AML-193 (cell line): ENCODE measurements around the gene VN1R4.
"Not testable (repeated sequence)": the region's sequence is repeated elsewhere in the genome, so short reads cannot be mapped to it uniquely, and the experiment has no call there.

Source experiments
- DNase-seq, 2 experiments: peaks; one replicate each; lab custom pipeline; 2025; lab: John Stamatoyannopoulos, UW

The VN1R4 gene, protein sequence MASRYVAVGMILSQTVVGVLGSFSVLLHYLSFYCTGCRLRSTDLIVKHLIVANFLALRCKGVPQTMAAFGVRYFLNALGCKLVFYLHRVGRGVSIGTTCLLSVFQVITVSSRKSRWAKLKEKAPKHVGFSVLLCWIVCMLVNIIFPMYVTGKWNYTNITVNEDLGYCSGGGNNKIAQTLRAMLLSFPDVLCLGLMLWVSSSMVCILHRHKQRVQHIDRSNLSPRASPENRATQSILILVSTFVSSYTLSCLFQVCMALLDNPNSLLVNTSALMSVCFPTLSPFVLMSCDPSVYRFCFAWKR

GRCh38 chr19:53267623-53268022, at the start of gene VN1R4:
VN1R4 (minus strand) TSS chr19:53267723; CDS start chr19:53267665, 58 bp downstream.
- DNase-seq: not testable (repeated sequence)

GRCh38 chr19:53311897-53312296, 44.4 kb upstream of the VN1R4 start:
- DNase-seq: no peak

DNA sequence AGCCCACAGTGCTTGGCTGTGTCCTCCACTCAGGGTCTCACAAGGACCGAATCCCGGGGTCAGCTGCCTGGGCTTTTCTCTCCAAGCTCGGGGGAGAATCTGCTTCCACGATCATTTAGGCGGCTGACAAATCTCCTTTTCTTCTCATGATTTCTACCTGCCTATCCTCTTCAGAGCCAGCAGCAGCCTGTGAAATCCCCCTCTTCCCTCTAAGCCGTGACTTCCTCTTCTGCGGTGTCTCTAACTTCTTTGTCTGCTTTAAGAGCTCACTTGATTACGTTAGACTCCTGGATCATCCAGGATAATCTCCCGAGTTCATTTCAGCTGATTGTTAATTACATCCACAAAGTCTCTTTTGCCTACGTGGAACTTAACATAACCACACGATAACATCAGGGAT, 43.5 kb upstream of the VN1R4 start:
- no peak for DNase-seq

DNA sequence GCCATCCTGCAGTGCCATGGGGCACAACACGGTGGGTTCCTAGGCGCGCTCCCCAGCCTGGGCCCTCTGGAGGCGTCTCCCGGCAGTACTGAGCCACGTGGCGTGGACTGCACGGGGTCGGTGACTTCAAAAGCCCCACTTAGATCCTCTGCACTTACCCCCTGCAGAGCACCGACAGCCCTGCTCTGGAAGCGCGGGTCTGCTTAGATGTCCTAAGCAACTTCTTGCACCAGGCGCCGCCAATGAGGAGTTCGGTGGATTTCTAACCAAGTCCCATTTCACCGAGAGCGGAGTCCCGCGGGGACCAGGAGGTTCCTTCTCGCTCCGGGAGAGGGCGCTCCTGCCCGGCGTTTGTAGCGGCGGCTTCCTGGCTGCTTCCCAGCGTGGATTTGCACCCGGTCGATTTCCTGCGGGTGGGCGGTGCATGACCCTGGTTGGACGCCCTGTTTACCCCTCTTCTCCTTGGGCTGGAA, 40.9 kb upstream of the VN1R4 start:
- DNase-seq: no peak

DNA sequence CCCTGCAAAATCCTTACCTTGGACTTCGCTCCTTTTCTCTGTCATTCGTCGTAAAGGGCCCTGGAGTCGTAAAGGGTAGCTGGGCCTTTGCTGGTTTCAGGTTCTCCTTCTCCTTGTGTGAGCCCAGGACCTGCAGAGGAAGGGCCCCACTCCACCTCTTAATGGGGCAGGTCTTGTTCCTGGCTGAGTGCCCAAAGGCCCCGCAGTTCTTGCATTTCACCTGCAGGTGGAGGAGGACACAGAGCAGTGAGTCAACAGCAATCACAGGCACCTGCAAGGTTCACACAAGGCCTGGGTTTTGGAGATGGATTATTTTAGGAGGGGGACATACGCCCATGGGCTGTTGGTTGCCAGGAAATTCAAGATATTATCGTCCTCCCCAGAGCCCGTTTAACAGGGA, 33.8 kb upstream of the VN1R4 start:
- not testable (repeated sequence) for DNase-seq

- no peak for DNase-seq
These were observed 27.4 kb upstream of the VN1R4 start for GRCh38 chr19:53294786-53295441.

DNA sequence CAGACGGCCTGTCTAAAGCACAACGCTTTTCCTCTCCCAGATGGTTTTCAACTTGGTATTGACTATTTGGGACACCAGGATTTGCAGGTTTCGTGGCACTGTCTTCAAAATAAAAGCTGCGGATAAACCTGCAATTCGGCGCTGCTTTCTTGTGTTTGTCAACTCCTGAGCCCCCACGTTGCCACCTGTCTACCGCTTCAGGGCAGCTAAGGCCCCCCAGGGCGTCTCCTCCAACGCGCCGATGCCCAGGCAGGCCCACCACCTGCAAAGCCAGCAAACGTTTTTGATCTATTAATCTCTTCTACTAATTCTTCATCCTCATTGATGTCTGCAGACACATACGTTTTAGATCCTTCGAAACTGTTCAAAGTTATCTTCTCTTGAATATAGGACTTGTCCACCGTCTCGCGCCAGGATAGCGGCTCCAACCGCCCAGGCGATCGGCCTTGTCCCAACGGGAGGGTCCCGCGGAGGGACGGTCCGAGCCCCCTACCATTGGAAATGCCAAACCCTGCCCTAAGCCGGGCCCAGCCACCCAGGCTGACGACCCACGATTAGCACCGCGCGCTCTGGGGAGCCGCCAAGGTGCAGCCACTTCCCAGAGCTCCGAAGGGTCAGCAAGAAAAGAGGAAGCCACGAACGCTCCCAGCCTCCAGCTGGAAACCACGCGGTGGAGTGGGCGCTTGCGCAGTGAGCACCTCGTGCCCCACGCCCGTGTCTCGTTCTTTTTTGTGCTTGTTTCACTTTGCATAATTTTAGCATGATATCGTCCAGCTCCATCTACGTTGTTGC, 23.4 kb upstream of the VN1R4 start:
- no peak for DNase-seq

DNA sequence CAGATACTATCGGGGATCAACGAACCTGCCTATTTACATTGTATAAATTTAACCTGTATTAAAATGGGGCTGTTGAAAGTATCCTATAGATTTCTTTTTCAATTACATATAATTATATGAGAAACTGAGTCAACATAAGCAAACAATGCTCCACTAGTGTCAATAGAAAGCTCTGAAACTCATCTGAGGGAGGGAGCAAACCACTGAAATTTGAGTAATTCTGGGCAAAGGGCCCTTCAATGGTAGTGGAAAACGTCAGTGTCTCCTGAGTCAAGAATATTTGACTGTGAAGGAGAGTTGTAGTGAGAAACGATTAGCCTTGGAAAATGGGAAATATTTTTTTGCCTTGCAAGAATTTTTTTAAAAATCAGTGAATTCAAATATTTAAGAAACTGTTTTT, 17.6 kb upstream of the VN1R4 start:
- DNase-seq: no peak

DNA sequence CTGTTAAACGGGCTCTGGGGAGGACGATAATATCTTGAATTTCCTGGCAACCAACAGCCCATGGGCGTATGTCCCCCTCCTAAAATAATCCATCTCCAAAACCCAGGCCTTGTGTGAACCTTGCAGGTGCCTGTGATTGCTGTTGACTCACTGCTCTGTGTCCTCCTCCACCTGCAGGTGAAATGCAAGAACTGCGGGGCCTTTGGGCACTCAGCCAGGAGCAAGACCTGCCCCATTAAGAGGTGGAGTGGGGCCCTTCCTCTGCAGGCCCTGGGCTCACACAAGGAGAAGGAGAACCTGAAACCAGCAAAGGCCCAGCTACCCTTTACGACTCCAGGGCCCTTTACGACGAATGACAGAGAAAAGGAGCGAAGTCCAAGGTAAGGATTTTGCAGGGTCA, 14.4 kb upstream of the VN1R4 start:
- not testable (repeated sequence) for DNase-seq

GRCh38 chr19:53275480-53275879, 8.0 kb upstream of the VN1R4 start:
- DNase-seq: no peak

- DNase-seq: no peak
These were observed 4.5 kb upstream of the VN1R4 start for GRCh38 chr19:53272044-53272443.

DNA sequence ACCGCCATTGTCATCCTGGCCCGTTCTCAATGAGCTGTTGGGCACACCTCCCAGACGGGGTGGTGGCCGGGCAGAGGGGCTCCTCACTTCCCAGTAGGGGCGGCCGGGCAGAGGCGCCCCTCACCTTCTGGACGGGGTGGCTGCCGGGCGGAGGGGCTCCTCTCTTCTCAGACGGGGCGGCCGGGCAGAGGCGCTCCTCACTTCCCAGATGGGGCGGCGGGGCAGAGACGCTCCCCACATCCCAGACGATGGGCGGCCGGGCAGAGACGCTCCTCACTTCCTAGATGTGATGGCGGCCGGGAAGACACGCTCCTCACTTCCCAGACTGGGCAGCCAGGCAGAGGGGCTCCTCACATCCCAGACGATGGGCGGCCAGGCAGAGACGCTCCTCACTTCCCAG, 2.3 kb upstream of the VN1R4 start:
- not testable (repeated sequence) for DNase-seq

- DNase-seq: not testable (repeated sequence)
These were observed 9.7 kb downstream of the VN1R4 start, which contains the start of gene VN1R2 for GRCh38 chr19:53257715-53258342. VN1R2 (plus strand) TSS chr19:53258292; CDS start chr19:53258376, 84 bp downstream.

DNA sequence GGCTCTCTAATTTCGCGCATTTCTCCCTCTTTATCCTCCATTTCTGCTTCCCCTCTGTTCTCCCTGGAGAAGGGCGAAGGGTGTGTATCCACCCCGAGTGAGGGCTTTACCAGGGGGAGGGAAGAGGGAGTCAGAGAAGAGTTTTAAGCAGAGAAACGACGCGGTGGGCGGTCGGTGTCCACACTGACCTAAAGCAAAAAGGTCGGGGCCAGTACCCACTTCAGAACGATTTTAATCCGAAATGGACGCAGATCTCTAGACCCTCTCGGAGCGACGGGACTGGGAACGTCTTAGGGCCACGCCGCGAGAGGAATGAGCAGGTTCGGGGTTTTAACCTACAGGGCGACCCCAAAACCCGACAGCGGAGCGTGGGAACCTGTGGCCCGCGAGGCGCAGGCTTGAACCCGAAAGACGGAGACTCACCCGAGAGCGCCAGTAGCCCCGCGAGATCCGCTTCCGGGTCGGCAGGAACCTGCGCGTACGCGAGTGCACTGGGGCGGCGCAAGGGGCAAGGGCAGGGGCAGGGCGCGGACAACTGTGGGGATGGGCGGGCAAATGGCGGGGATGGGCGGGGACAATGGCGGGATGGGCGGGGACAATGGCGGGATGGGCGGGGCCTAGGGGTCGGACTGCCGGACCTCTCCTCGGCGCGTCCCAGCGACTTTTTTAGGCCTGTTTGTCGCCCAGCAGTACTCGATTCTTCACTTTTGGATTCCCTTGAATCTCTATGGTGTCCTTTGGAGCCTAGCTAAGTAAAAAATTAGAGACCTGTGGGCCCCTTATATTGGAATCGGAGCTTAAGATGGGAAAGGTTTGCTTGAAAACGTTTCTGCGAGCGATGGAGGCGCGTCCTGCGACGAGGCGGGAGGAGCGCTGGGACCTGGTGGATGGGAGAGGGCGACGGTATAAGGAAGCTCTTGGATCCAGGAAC, 12.8 kb downstream of the VN1R4 start, which contains the start of gene ZNF677:
Gene ZNF677 (minus strand): TSS at position 463 of the 931 bp plus-strand sequence. CDS start 3,323 bp downstream, outside the sequence.
- no peak for DNase-seq

DNA sequence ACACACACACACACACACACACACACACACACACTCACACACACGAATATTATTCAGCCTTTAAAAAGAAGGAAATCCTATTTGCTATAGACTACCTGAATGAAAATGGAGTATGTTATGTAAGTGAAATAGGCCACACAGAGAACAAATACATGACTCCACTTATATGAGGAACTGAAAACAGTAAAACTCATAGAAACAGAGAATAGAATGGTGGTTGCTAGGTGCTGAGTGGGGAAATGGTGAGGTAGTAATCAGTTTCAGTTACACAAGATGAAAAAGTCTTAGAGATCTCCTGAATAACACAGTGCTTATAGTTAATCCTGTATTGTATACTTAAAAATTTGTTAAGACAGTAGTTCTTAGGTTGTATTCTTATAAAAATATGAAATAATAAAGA, 21.0 kb downstream of the VN1R4 start:
- DNase-seq: no peak

- DNase-seq: no peak
These were observed 30.3 kb downstream of the VN1R4 start for GRCh38 chr19:53237114-53237777.

DNA sequence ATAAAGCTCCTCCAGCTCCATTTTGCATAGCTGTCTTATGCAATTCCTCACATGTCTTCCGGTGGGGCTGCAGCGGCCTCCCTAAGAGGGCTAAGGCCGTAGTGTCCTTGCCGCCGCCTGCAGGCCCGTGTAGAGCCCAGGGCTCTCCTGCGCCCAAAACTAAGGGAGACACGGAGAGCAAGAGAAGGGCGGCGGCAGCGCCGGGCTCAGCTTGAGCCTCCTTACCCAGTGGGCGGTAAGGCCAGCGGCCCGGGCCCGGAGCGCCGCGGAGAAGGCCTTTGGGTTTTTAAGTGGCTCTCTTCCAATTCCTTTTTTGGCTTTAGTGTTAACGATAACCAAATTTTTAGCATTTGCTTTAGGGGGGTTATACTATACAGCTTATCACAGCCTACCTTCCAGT, 42.9 kb downstream of the VN1R4 start:
- no peak for DNase-seq

GRCh38 chr19:53222716-53223115, 44.8 kb downstream of the VN1R4 start:
- not testable (repeated sequence) for DNase-seq
